Muscle layer of colon (tissue), 2 donors: Measurements from ENCODE around the gene TDRD6.

Experiments used
- H3K27ac ChIP-seq: one replicate; pipeline ENCODE4 v1.7.0; 2013; ENCODE audit warnings: low read depth, mild to moderate bottlenecking, low read length, moderate library complexity
- H3K27me3 ChIP-seq, 2 donors: one replicate each; pipeline ENCODE4 v1.7.0; 2013; ENCODE audit warnings: low read length in 2 of 2, mild to moderate bottlenecking in 2 of 2; ENCODE audit not compliant: insufficient read depth in 2 of 2, control insufficient read depth in 1 of 2
- H3K36me3 ChIP-seq: one replicate; pipeline ENCODE4 v1.7.0; 2013; ENCODE audit warnings: mild to moderate bottlenecking, low read length; ENCODE audit not compliant: insufficient read depth
- H3K4me1 ChIP-seq: one replicate; pipeline ENCODE4 v1.7.0; 2013; ENCODE audit warnings: mild to moderate bottlenecking, low read length; ENCODE audit not compliant: insufficient read depth
- H3K4me3 ChIP-seq, 2 donors: one replicate each; pipeline ENCODE4 v1.7.0; 2013; ENCODE audit warnings: low read length in 2 of 2, low read depth in 1 of 2, mild to moderate bottlenecking in 1 of 2, moderate library complexity in 1 of 2
- H3K9ac ChIP-seq: one replicate; pipeline ENCODE4 v1.7.0; 2013; ENCODE audit warnings: low read length
- H3K9me3 ChIP-seq: one replicate; pipeline ENCODE4 v1.7.0; 2013; ENCODE audit warnings: mild to moderate bottlenecking, low read length
- donor health status: abdominal sarcoma.
- donor health status: Adenocarcinoma of cecum.

The TDRD6 gene

GRCh38 chr6:46749731-46750130, 62.0 kb downstream of the TDRD6 start:
- H3K4me1 ChIP-seq = no peaks in the 10 kb centered on the region
- H3K36me3 ChIP-seq = no peaks in the 10 kb centered on the region
- H3K27ac ChIP-seq = no peak overlapping the region
- H3K4me3 ChIP-seq = no peak overlapping the region
- H3K9ac ChIP-seq = no peak overlapping the region
- no peaks in the 10 kb centered on the region for H3K9me3 ChIP-seq
- H3K27me3 ChIP-seq = no peaks in the 10 kb centered on the region

DNA sequence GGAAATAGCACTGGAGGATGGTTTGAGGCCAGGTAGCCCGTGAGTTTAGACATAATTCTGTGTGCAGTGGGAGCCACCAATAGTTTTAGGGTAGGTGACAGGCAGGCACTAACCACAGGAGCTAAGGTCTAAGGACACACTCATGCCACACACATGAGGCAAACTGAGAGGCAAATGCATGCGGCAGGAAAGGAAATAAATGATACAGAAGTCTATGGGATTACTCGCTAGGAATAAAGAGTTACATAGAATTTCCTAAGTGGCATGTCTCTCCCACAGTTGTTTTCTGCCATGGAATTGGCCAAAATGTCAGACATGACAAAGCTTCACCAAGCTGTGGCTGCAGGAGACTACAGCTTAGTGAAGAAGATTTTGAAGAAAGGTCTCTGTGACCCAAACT, 64.0 kb downstream of the TDRD6 start:
- Histone ChIP-seq H3K36me3 (no peaks in the 10 kb centered on the region), H3K9ac (no peak overlapping the region), H3K9me3 (no peaks in the 10 kb centered on the region), H3K4me1 (no peaks in the 10 kb centered on the region), H3K4me3 (no peak overlapping the region), H3K27ac (no peak overlapping the region), H3K27me3 (no peaks in the 10 kb centered on the region)
